Panc1 (cell line): ENCODE results near the gene RNF128.

Source experiments
- POLR2AphosphoS5 ChIP-seq: IDR thresholded peaks from 2 replicates; pipeline ENCODE4 v1.6.1; 2012; ENCODE audit warnings: mild to moderate bottlenecking, low read depth, low read length, moderate library complexity
- SIN3A ChIP-seq: IDR thresholded peaks from 2 replicates; pipeline ENCODE4 v1.6.1; 2012; ENCODE audit warnings: low read depth, mild to moderate bottlenecking, low read length, moderate library complexity, borderline replicate concordance; ENCODE audit not compliant: insufficient read depth
- TF ChIP-seq, protein P1 (sequence below): fragments of 450-650 bp; IDR thresholded peaks from 2 replicates; pipeline ENCODE4 v1.5.1; 2017; ENCODE audit warnings: mild to moderate bottlenecking
- TF ChIP-seq, protein P2 (sequence below), 2 experiments: IDR thresholded peaks; 2 replicates each; pipeline ENCODE4 v1.6.1; 2011 to 2012; ENCODE audit warnings: low read depth in 2 of 2, control low read depth in 1 of 2, low read length in 1 of 2, mild to moderate bottlenecking in 1 of 2, moderate library complexity in 1 of 2; ENCODE audit not compliant: insufficient read depth in 1 of 2

DNA sequence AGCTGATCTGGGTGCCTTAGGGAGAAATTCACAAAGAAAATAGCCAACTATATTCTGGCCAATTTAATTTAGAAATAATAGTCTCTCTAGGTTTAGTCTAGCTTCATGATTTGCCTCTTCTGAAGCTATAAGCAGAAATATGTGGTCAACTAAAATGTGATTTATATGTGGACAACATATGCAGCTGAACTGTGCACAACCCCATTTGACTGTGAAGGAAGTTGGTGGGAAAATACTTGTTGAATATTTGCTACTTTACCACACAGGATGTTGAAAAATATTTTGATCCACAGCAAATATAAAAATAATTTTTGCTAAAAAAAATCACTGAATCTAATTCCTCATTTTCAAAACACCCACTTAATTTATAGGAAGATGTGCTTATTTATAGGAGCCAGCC lies 15.7 kb upstream of the RNF128 start:
- TF ChIP-seq, protein P1, sequence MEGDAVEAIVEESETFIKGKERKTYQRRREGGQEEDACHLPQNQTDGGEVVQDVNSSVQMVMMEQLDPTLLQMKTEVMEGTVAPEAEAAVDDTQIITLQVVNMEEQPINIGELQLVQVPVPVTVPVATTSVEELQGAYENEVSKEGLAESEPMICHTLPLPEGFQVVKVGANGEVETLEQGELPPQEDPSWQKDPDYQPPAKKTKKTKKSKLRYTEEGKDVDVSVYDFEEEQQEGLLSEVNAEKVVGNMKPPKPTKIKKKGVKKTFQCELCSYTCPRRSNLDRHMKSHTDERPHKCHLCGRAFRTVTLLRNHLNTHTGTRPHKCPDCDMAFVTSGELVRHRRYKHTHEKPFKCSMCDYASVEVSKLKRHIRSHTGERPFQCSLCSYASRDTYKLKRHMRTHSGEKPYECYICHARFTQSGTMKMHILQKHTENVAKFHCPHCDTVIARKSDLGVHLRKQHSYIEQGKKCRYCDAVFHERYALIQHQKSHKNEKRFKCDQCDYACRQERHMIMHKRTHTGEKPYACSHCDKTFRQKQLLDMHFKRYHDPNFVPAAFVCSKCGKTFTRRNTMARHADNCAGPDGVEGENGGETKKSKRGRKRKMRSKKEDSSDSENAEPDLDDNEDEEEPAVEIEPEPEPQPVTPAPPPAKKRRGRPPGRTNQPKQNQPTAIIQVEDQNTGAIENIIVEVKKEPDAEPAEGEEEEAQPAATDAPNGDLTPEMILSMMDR = no peak
- TF ChIP-seq POLR2AphosphoS5 (no peak), SIN3A (no peak)
- TF ChIP-seq, protein P2, sequence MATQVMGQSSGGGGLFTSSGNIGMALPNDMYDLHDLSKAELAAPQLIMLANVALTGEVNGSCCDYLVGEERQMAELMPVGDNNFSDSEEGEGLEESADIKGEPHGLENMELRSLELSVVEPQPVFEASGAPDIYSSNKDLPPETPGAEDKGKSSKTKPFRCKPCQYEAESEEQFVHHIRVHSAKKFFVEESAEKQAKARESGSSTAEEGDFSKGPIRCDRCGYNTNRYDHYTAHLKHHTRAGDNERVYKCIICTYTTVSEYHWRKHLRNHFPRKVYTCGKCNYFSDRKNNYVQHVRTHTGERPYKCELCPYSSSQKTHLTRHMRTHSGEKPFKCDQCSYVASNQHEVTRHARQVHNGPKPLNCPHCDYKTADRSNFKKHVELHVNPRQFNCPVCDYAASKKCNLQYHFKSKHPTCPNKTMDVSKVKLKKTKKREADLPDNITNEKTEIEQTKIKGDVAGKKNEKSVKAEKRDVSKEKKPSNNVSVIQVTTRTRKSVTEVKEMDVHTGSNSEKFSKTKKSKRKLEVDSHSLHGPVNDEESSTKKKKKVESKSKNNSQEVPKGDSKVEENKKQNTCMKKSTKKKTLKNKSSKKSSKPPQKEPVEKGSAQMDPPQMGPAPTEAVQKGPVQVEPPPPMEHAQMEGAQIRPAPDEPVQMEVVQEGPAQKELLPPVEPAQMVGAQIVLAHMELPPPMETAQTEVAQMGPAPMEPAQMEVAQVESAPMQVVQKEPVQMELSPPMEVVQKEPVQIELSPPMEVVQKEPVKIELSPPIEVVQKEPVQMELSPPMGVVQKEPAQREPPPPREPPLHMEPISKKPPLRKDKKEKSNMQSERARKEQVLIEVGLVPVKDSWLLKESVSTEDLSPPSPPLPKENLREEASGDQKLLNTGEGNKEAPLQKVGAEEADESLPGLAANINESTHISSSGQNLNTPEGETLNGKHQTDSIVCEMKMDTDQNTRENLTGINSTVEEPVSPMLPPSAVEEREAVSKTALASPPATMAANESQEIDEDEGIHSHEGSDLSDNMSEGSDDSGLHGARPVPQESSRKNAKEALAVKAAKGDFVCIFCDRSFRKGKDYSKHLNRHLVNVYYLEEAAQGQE (IDR thresholded peaks at IDR 0.05; ENCODE audit: insufficient read depth in 1 of 2, low read depth in 2 of 2, low read length in 1 of 2) = no peak
